Measurements from ENCODE around the gene SMYD3.
"Not testable (repeated sequence)": the region's sequence is repeated elsewhere in the genome, so short reads cannot be mapped to it uniquely, and the experiment has no call there.

Gene SMYD3

GRCh38 chr1:246072456-246072955 lies 434.6 kb downstream of the SMYD3 start:
- no peaks in the 10 kb centered on the region for H3K27me3 Mint-ChIP-seq
- peaks cover 17% of the 10 kb centered on the region for H3K4me1 Mint-ChIP-seq
- no peak overlapping the region for H3K27ac Mint-ChIP-seq
- H3K36me3 Mint-ChIP-seq, result peaks cover 15% of the 10 kb centered on the region
- H3K4me3 Mint-ChIP-seq, result no peak overlapping the region
- peaks cover 5% of the 10 kb centered on the region for H3K9me3 Mint-ChIP-seq

- not testable (repeated sequence) for H3K9me3 Mint-ChIP-seq, H3K27me3 Mint-ChIP-seq, H3K27ac Mint-ChIP-seq, H3K4me3 Mint-ChIP-seq
- Mint-ChIP-seq H3K36me3 (peaks cover 15% of the 10 kb centered on the region), H3K4me1 (peaks cover 17% of the 10 kb centered on the region)
Observed at GRCh38 chr1:246071981-246072380, 435.1 kb downstream of the SMYD3 start.

GRCh38 chr1:246071561-246071960 lies 435.5 kb downstream of the SMYD3 start:
- H3K4me3 Mint-ChIP-seq, result not testable (repeated sequence)
- H3K4me1 Mint-ChIP-seq, result peaks cover 17% of the 10 kb centered on the region

GRCh38 chr1:246069581-246069980 lies 437.5 kb downstream of the SMYD3 start:
- Mint-ChIP-seq H3K27ac (no peak overlapping the region), H3K4me3 (no peak overlapping the region), H3K36me3 (peaks cover 8% of the 10 kb centered on the region)

More at GRCh38 chr1:246071561-246071960, 435.5 kb downstream of the SMYD3 start:
- H3K9me3 Mint-ChIP-seq, H3K27me3 Mint-ChIP-seq, H3K27ac Mint-ChIP-seq: not testable (repeated sequence)
- peaks cover 15% of the 10 kb centered on the region for H3K36me3 Mint-ChIP-seq

GRCh38 chr1:246068619-246069509 lies 438.2 kb downstream of the SMYD3 start:
- Mint-ChIP-seq H3K36me3 (peaks cover 7% of the 10 kb centered on the region), H3K9me3 (no peaks in the 10 kb centered on the region), H3K4me1 (peaks cover 17% of the 10 kb centered on the region), H3K27me3 (no peaks in the 10 kb centered on the region), H3K4me3 (no peak overlapping the region), H3K27ac (no peak overlapping the region)

More at GRCh38 chr1:246069581-246069980, 437.5 kb downstream of the SMYD3 start:
- peaks cover 17% of the 10 kb centered on the region for H3K4me1 Mint-ChIP-seq
- H3K9me3 Mint-ChIP-seq, result no peaks in the 10 kb centered on the region
- H3K27me3 Mint-ChIP-seq, result no peaks in the 10 kb centered on the region

GRCh38 chr1:246068217-246068512 lies 438.9 kb downstream of the SMYD3 start:
- H3K4me1 Mint-ChIP-seq, result peaks cover 17% of the 10 kb centered on the region
- H3K27me3 Mint-ChIP-seq, result no peaks in the 10 kb centered on the region
- H3K27ac Mint-ChIP-seq, result no peak overlapping the region
- no peaks in the 10 kb centered on the region for H3K9me3 Mint-ChIP-seq
- H3K36me3 Mint-ChIP-seq, result peaks cover 6% of the 10 kb centered on the region
- no peak overlapping the region for H3K4me3 Mint-ChIP-seq

GRCh38 chr1:246067432-246068216 lies 439.5 kb downstream of the SMYD3 start:
- Mint-ChIP-seq H3K27ac (no peak overlapping the region), H3K27me3 (no peaks in the 10 kb centered on the region), H3K9me3 (no peaks in the 10 kb centered on the region), H3K4me3 (no peak overlapping the region), H3K36me3 (peaks cover 6% of the 10 kb centered on the region), H3K4me1 (peaks cover 17% of the 10 kb centered on the region)

- H3K4me3 Mint-ChIP-seq, result no peak overlapping the region
- H3K36me3 Mint-ChIP-seq, result peaks cover 6% of the 10 kb centered on the region
- no peak overlapping the region for H3K27ac Mint-ChIP-seq
- H3K4me1 Mint-ChIP-seq, result peaks cover 17% of the 10 kb centered on the region
- H3K27me3 Mint-ChIP-seq, result no peaks in the 10 kb centered on the region
- H3K9me3 Mint-ChIP-seq, result no peaks in the 10 kb centered on the region
Observed at GRCh38 chr1:246066573-246066972, 440.5 kb downstream of the SMYD3 start.

GRCh38 chr1:246065592-246065991 lies 441.5 kb downstream of the SMYD3 start:
- H3K4me1 Mint-ChIP-seq, result peaks cover 17% of the 10 kb centered on the region
- H3K9me3 Mint-ChIP-seq, result no peaks in the 10 kb centered on the region
- H3K27me3 Mint-ChIP-seq, result no peaks in the 10 kb centered on the region
- no peak overlapping the region for H3K27ac Mint-ChIP-seq
- H3K4me3 Mint-ChIP-seq, result no peak overlapping the region
- peaks cover 4% of the 10 kb centered on the region for H3K36me3 Mint-ChIP-seq

- H3K27me3 Mint-ChIP-seq, result no peaks in the 10 kb centered on the region
- H3K36me3 Mint-ChIP-seq, result peaks cover 4% of the 10 kb centered on the region
- no peak overlapping the region for H3K27ac Mint-ChIP-seq
- peaks cover 17% of the 10 kb centered on the region for H3K4me1 Mint-ChIP-seq
- no peaks in the 10 kb centered on the region for H3K9me3 Mint-ChIP-seq
- no peak overlapping the region for H3K4me3 Mint-ChIP-seq
Observed at GRCh38 chr1:246064891-246065290, 442.2 kb downstream of the SMYD3 start.

GRCh38 chr1:246063013-246063616 lies 444.0 kb downstream of the SMYD3 start:
- Mint-ChIP-seq H3K27ac (no peak overlapping the region), H3K36me3 (peaks cover 4% of the 10 kb centered on the region), H3K4me1 (peaks cover 7% of the 10 kb centered on the region), H3K4me3 (no peak overlapping the region), H3K9me3 (no peaks in the 10 kb centered on the region), H3K27me3 (no peaks in the 10 kb centered on the region)

- Mint-ChIP-seq H3K27me3 (no peaks in the 10 kb centered on the region), H3K4me1 (no peaks in the 10 kb centered on the region), H3K36me3 (peaks cover 8% of the 10 kb centered on the region)
Observed at GRCh38 chr1:246058466-246058865, 448.6 kb downstream of the SMYD3 start.

GRCh38 chr1:246052603-246053002 lies 454.5 kb downstream of the SMYD3 start:
- no peak overlapping the region for H3K4me3 Mint-ChIP-seq
- H3K36me3 Mint-ChIP-seq, result peaks cover 13% of the 10 kb centered on the region

More at GRCh38 chr1:246058466-246058865, 448.6 kb downstream of the SMYD3 start:
- Mint-ChIP-seq H3K27ac (no peak overlapping the region), H3K9me3 (no peaks in the 10 kb centered on the region), H3K4me3 (no peak overlapping the region)

GRCh38 chr1:246051909-246052518 lies 455.1 kb downstream of the SMYD3 start:
- Mint-ChIP-seq H3K36me3 (peaks cover 13% of the 10 kb centered on the region), H3K4me3 (no peak overlapping the region), H3K27me3 (no peaks in the 10 kb centered on the region), H3K4me1 (no peaks in the 10 kb centered on the region), H3K27ac (no peak overlapping the region), H3K9me3 (no peaks in the 10 kb centered on the region)

More at GRCh38 chr1:246052603-246053002, 454.5 kb downstream of the SMYD3 start:
- no peaks in the 10 kb centered on the region for H3K27me3 Mint-ChIP-seq
- no peaks in the 10 kb centered on the region for H3K9me3 Mint-ChIP-seq
- H3K27ac Mint-ChIP-seq, result no peak overlapping the region
- no peaks in the 10 kb centered on the region for H3K4me1 Mint-ChIP-seq

- H3K27ac Mint-ChIP-seq, result no peak overlapping the region
- peaks cover 17% of the 10 kb centered on the region for H3K36me3 Mint-ChIP-seq
- H3K27me3 Mint-ChIP-seq, result no peaks in the 10 kb centered on the region
- H3K4me3 Mint-ChIP-seq, result no peak overlapping the region
- no peaks in the 10 kb centered on the region for H3K4me1 Mint-ChIP-seq
- H3K9me3 Mint-ChIP-seq, result no peaks in the 10 kb centered on the region
Observed at GRCh38 chr1:246048693-246049092, 458.4 kb downstream of the SMYD3 start.
